Transverse colon (tissue), 4 donors: Measurements from ENCODE around the gene DNAJC12. TPM values are rescaled to one million over a fixed set of nuclear protein-coding genes. Genes with fewer than 3 reads are reported as not detected.
A peak's percentile ranks its signal among the peaks of the same experiment; 100 is the strongest.

ENCODE experiments used
- DNase-seq: peaks from one replicate; pipeline ENCODE4 v3.0.0-alpha.2; 2019
- H3K27ac ChIP-seq, 4 donors: fragments of 200-600 bp; sonication (generic); 2 replicates each; pipeline ENCODE4 v1.5.1; 2016 to 2018; ENCODE audit warnings: inconsistent platforms in 4 of 4
- H3K27me3 ChIP-seq: fragments of 200-600 bp; sonication (generic); 2 replicates; pipeline ENCODE4 v1.5.1; 2017; ENCODE audit warnings: inconsistent platforms
- H3K36me3 ChIP-seq, 4 donors: fragments of 200-600 bp; sonication (generic); 2 replicates each; pipeline ENCODE4 v1.5.1; 2017 to 2019; ENCODE audit warnings: inconsistent platforms in 4 of 4
- H3K4me1 ChIP-seq, 4 donors: fragments of 200-600 bp; sonication (generic); 2 replicates each; pipeline ENCODE4 v1.5.1; 2017 to 2020; ENCODE audit warnings: inconsistent platforms in 4 of 4
- H3K4me3 ChIP-seq, 4 donors: fragments of 200-600 bp; sonication (generic); 1 replicate in 1 of 4; 2 replicates in 3 of 4; pipeline versions ENCODE4 v1.5.1 to v1.6.1; 2017 to 2019; ENCODE audit warnings: inconsistent platforms in 4 of 4
- H3K9me3 ChIP-seq, 2 donors: fragments of 200-600 bp; sonication (generic); 2 replicates each; pipeline ENCODE4 v1.5.1; 2017 to 2019; ENCODE audit warnings: inconsistent platforms in 2 of 2
- EP300 ChIP-seq: sonication (generic); formaldehyde crosslinking; IDR thresholded peaks from one replicate; pipeline ENCODE4 v1.6.1; 2017; ENCODE audit warnings: antibody characterized with exemption, low read depth
- POLR2A ChIP-seq: fragments of 450-650 bp; IDR thresholded peaks from one replicate; pipeline ENCODE4 v1.6.1; 2016; ENCODE audit warnings: antibody characterized with exemption, mild to moderate bottlenecking, moderate library complexity
- POLR2AphosphoS5 ChIP-seq, 3 donors: sonication (generic); formaldehyde crosslinking; IDR thresholded peaks; one replicate each; pipeline ENCODE4 v1.6.1; 2016; ENCODE audit warnings: antibody characterized with exemption in 3 of 3
- WGBS, 2 donors: methylation state at CpG; one replicate each; pipeline ENCODE4 v1.1.5; 2018; ENCODE audit warnings: low coverage in 1 of 2; 5-methylcytosine and 5-hydroxymethylcytosine counted together
- in situ Hi-C, 4 donors: fragments of 200-750 bp; cut with MboI; loops; one replicate each; pipeline versions ENCODE4 v1.15.0 to v1.15.1; 2017; ENCODE audit warnings: low sequenced_read_pairs in 3 of 4, low pct_ligation_motif_present in 1 of 4, low pct_unique_long_range_greater_than_20kb in 1 of 4
- intact Hi-C: fragments of 100-400 bp; cut with DNase I; formaldehyde crosslinking; loops from one replicate; pipeline ENCODE4 v1.15.1; 2023; ENCODE audit warnings: low total_unique reads
- total RNA-seq, 4 donors: library from RNA; depleted of rRNA; stranded (reverse); fragments of >200 nt; gene quantifications; one replicate each; pipeline ENCODE4 v1.1.0, GENCODE V29; 2016
- TF ChIP-seq, protein P1 (sequence below), 5 experiments: fragments of 200-600 bp in 3 of 5; fragments of 450-650 bp in 2 of 5; sonication (generic) in 3 of 5; IDR thresholded peaks; 1 replicate in 2 of 5; 2 replicates in 3 of 5; pipeline ENCODE4 v1.5.1; 2016 to 2017; ENCODE audit warnings: antibody characterized with exemption in 5 of 5, inconsistent platforms in 3 of 5, mild to moderate bottlenecking in 2 of 5, moderate library complexity in 1 of 5

The DNAJC12 gene
- total RNA-seq, 4 donors from 2014 or later = 2.0 to 8.7 (median 4.4) TPM

DNA sequence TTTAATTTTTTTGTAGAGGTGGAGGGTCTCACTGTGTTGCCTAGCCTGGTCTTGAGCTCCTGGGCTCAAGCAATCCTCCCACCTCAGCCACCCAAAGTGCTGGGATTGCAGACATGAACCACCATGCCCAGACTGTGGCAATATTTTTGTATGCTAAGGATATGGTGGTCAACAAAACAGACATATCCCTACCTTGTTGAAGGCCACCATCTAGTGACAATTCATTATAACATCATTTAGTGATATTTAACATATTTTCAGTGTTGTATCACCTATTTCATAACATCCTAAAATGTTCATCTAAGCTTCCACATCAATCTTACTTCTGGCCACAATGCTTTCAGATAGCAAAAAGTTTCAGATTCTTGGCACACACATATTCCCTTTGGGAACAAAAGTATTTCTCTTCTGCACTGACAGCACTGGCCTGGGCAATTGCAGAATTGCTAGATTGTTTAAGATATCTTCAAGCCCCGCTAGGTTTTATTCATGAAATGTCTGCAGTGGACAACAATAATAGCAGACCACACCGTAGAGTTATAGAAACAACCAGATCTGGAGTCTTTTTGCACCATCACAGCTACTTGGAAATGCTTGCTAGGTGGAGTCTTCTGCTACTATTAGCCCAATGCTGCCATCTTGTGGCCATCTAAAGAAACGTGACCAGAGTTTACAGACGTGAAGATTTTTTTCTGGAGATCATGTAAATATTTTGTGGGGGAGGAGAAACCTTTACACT is 58.4 kb downstream of the DNAJC12 start:
- TF ChIP-seq POLR2A (no peak), POLR2AphosphoS5 (IDR thresholded peaks at IDR 0.05) (no peak), EP300 (no peak)
- TF ChIP-seq, protein P1, sequence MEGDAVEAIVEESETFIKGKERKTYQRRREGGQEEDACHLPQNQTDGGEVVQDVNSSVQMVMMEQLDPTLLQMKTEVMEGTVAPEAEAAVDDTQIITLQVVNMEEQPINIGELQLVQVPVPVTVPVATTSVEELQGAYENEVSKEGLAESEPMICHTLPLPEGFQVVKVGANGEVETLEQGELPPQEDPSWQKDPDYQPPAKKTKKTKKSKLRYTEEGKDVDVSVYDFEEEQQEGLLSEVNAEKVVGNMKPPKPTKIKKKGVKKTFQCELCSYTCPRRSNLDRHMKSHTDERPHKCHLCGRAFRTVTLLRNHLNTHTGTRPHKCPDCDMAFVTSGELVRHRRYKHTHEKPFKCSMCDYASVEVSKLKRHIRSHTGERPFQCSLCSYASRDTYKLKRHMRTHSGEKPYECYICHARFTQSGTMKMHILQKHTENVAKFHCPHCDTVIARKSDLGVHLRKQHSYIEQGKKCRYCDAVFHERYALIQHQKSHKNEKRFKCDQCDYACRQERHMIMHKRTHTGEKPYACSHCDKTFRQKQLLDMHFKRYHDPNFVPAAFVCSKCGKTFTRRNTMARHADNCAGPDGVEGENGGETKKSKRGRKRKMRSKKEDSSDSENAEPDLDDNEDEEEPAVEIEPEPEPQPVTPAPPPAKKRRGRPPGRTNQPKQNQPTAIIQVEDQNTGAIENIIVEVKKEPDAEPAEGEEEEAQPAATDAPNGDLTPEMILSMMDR (IDR thresholded peaks at IDR 0.05) = peak; percentile 81 to 84 (median 83)

DNA sequence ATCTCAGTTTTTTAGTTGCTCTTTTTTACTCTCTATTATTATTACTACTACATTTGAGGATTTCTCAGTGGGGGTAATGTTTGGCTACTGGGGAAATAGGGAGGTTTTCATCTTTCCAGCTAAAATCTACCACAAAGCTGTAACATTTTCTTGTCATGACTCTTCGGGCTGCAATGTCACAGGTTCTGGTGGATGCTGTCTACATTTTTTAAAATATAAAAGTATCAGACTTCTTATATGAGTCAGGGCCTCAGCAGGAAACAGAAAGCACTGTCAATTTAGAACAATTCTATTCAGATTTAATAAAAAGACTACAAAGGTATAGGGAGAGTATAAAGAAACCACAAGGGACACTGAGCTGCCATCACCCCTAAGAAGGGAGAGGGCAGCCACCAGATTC is 61.6 kb downstream of the DNAJC12 start:
- no peak overlapping the region for H3K4me3 ChIP-seq
- no peak overlapping the region for H3K27ac ChIP-seq
- intact Hi-C loops (loop anchor here (10.0 kb wide), 1 partner anchor 112 kb away; no protein-coding TSS in a partner anchor), in situ Hi-C loops (no loop called here)
- TF ChIP-seq EP300 = no peak
- TF ChIP-seq POLR2AphosphoS5 (IDR thresholded peaks at IDR 0.05) = no peak
- TF ChIP-seq POLR2A = no peak
- TF ChIP-seq, protein P1 (IDR thresholded peaks at IDR 0.05) = no peak
- H3K4me1 ChIP-seq = peaks cover 0 to 13% (median 7%) of the 10 kb centered on the region in 4 donors
- no peak for DNase-seq
- no peaks in the 10 kb centered on the region for H3K9me3 ChIP-seq
- no peaks in the 10 kb centered on the region for H3K36me3 ChIP-seq
- no peaks in the 10 kb centered on the region for H3K27me3 ChIP-seq
- WGBS, 2 donors = 88 to 100% methylated on average over 1 of the region's 1 CpG

More for the DNA sequence above, 58.4 kb downstream of the DNAJC12 start:
- in situ Hi-C loops (loop anchor here in 2 of 4 donors (5.0 kb wide), 1 partner anchor 82 kb away; the partner anchor contains the start of gene CTNNA3 (in 2 of the 2)), intact Hi-C loops (loop anchor here (10.0 kb wide), 1 partner anchor 115 kb away; no protein-coding TSS in a partner anchor)
- Histone ChIP-seq H3K27me3 (no peaks in the 10 kb centered on the region), H3K36me3 (no peaks in the 10 kb centered on the region), H3K27ac (no peak overlapping the region), H3K4me1 (peaks cover 0 to 22% (median 7%) of the 10 kb centered on the region in 4 donors), H3K9me3 (no peaks in the 10 kb centered on the region), H3K4me3 (no peak overlapping the region)
- 0 to 4% methylated on average over 4 of the region's 4 CpGs for WGBS, 2 donors
- peak; percentile 63 for DNase-seq

DNA sequence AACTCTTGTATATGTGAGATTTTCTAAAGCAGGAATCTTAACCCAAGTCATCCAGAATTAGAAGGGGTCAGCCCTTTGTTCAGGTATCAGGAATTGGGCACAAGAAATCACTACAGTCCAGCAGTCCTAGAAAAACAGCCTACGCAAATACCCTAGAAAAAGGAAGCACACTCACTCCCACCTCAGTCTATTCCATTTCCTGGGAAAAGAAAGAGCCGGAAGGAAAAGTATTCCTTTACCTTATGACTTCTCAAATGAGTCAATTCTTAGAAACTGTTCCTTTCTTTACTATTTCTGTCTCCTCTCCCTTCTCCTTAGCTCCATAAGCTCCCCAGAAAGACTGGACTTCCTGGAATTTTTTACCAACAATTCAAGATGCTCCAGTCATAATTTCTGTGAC is 62.7 kb downstream of the DNAJC12 start:
- TF ChIP-seq POLR2A (no peak), EP300 (no peak), POLR2AphosphoS5 (IDR thresholded peaks at IDR 0.05) (no peak)
- TF ChIP-seq, protein P1 (IDR thresholded peaks at IDR 0.05) = no peak
- in situ Hi-C loops (no loop called here), intact Hi-C loops (loop anchor here (10.0 kb wide), 1 partner anchor 110 kb away; no protein-coding TSS in a partner anchor)
- H3K36me3 ChIP-seq = no peaks in the 10 kb centered on the region
- no peaks in the 10 kb centered on the region for H3K9me3 ChIP-seq
- peaks cover 0 to 5% (median 3%) of the 10 kb centered on the region in 4 donors for H3K4me1 ChIP-seq
- no peaks in the 10 kb centered on the region for H3K27me3 ChIP-seq
- DNase-seq = no peak
- WGBS, 2 donors = 82 to 94% methylated on average over 2 of the region's 2 CpGs
- H3K4me3 ChIP-seq = no peak overlapping the region
- H3K27ac ChIP-seq = no peak overlapping the region

DNA sequence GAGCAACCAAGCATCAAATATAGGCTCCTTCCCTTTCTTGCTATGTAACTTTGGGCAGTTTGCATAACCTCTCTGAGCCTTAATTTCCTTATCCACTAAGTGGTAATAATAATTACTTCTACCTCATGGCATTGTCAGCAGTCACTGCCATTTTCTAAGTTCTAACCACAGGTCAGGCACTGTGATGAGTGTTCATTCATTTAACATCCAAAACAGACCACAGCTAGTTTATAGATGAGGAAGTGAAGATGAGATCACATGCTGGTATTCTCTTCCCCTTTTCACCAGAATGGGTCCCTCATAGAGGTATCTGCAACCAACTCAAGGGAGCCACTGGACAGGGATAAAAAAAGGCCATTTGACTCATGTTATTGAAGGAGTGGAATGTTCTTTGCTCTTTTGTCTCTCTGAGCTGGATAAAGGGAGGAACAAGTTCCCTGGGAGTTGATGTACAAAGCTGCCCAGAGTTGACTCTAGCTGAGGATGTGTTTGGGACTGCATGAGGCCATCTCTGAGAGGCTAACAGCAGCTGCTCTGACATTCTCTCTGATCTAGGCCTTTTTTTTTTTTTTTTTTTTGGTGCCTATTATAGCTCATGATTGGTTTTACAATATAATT is 65.0 kb downstream of the DNAJC12 start:
- Histone ChIP-seq H3K4me3 (no peak overlapping the region), H3K4me1 (no peaks in the 10 kb centered on the region), H3K36me3 (no peaks in the 10 kb centered on the region), H3K9me3 (no peaks in the 10 kb centered on the region), H3K27me3 (no peaks in the 10 kb centered on the region), H3K27ac (no peak overlapping the region)
- TF ChIP-seq POLR2AphosphoS5 (IDR thresholded peaks at IDR 0.05) (no peak), EP300 (no peak), POLR2A (no peak)
- TF ChIP-seq, protein P1 (IDR thresholded peaks at IDR 0.05) = no peak
- in situ Hi-C loops (loop anchor here in 1 of 4 donors (5.0 kb wide), 1 partner anchor 76 kb away; the partner anchor contains the start of gene CTNNA3), intact Hi-C loops (loop anchor here (5.0 to 10.0 kb wide), 2 partner anchors 66 to 108 kb away; no protein-coding TSS in a partner anchor)
- no peak for DNase-seq
